Natural killer cell (primary cell): ENCODE measurements around the gene SURF4. TPM values are rescaled to one million over a fixed set of nuclear protein-coding genes. Genes with fewer than 3 reads are reported as not detected.
"Not testable (repeated sequence)": the region's sequence is repeated elsewhere in the genome, so short reads cannot be mapped to it uniquely, and the experiment has no call there.

Experiments used
- ATAC-seq, 3 donors: fragments of 150-1000 bp in 2 of 3; fragments of 200-7000 bp in 1 of 3; cut with Tn5 transposase; 1 replicate in 1 of 3; 2 replicates in 2 of 3; pipeline ENCODE4 v1.10.0; 2021; ENCODE audit warnings: mild to moderate bottlenecking in 2 of 3, moderate library complexity in 2 of 3
- DNase-seq, 2 donors: peaks; one replicate each; pipeline versions ENCODE4 v3.0.0 to v3.0.0-alpha.2; 2013 to 2021; ENCODE audit warnings: mixed read lengths in 1 of 2
- H3K27ac ChIP-seq: one replicate; pipeline ENCODE4 v1.5.1; 2013; ENCODE audit warnings: mild to moderate bottlenecking, low read length
- H3K27me3 ChIP-seq: one replicate; pipeline ENCODE4 v1.6.1; 2013; ENCODE audit warnings: low read length; ENCODE audit not compliant: control insufficient read depth, insufficient read depth
- H3K36me3 ChIP-seq: one replicate; pipeline ENCODE4 v1.6.1; 2013; ENCODE audit warnings: low read length; ENCODE audit not compliant: control insufficient read depth, insufficient read depth
- H3K4me1 ChIP-seq: one replicate; pipeline ENCODE4 v1.6.1; 2013; ENCODE audit warnings: low read length; ENCODE audit not compliant: control insufficient read depth, insufficient read depth
- H3K4me3 ChIP-seq: one replicate; pipeline ENCODE4 v1.5.1; 2013; ENCODE audit warnings: low read length
- H3K9me3 ChIP-seq: one replicate; pipeline ENCODE4 v1.6.1; 2013; ENCODE audit warnings: low read length; ENCODE audit not compliant: control insufficient read depth, insufficient read depth
- H3K27ac Mint-ChIP-seq, 2 donors: one replicate each; pipeline ENCODE4 v1.8.0; 2022; ENCODE audit warnings: mild to moderate bottlenecking in 2 of 2, mixed read lengths in 2 of 2, moderate library complexity in 1 of 2
- H3K27me3 Mint-ChIP-seq, 2 donors: one replicate each; pipeline ENCODE4 v1.8.0; 2022; ENCODE audit warnings: low read depth in 2 of 2, mixed read lengths in 2 of 2
- H3K36me3 Mint-ChIP-seq: one replicate; pipeline ENCODE4 v1.8.0; 2022; ENCODE audit warnings: mixed read lengths
- H3K4me1 Mint-ChIP-seq, 2 donors: one replicate each; pipeline ENCODE4 v1.8.0; 2022; ENCODE audit warnings: mixed read lengths in 2 of 2
- H3K4me3 Mint-ChIP-seq: one replicate; pipeline ENCODE4 v1.8.0; 2022; ENCODE audit warnings: mild to moderate bottlenecking, moderate library complexity, mixed read lengths
- H3K9me3 Mint-ChIP-seq, 2 donors: one replicate each; pipeline ENCODE4 v1.8.0; 2022; ENCODE audit warnings: mixed read lengths in 2 of 2
- CTCF ChIP-seq: fragments of 200-600 bp; IDR thresholded peaks from one replicate; pipeline ENCODE4 v1.8.0; 2022; ENCODE audit warnings: antibody characterized with exemption
- WGBS: methylation state at CpG from one replicate; pipeline ENCODE4 v1.1.7; 2013; ENCODE audit warnings: missing lambda C conversion rate; ENCODE audit not compliant: insufficient coverage; 5-methylcytosine and 5-hydroxymethylcytosine counted together
- intact Hi-C: fragments of 100-400 bp; cut with micrococcal nuclease; formaldehyde crosslinking; loops from one replicate; pipeline ENCODE4 v1.14.2; 2022
- total RNA-seq, 4 donors: library from RNA; stranded (reverse); fragments of 120-200 nt in 1 of 4; gene quantifications; one replicate each; pipeline versions ENCODE4 v1.2.3 to v1.2.4, GENCODE V29; 2013 to 2022

The SURF4 gene
- total RNA-seq, 3 donors from 2014 or later (not counting 1 experiment from before 2014, with no cell fraction given) = 111 to 135 (median 114) TPM

GRCh38 chr9:133396952-133397351, 21.1 kb upstream of the SURF4 start:
- Mint-ChIP-seq H3K27ac (no peak overlapping the region), H3K4me1 (no peaks in the 10 kb centered on the region), H3K27me3 (peaks cover 0 to 4% of the 10 kb centered on the region in 2 donors), H3K9me3 (no peaks in the 10 kb centered on the region), H3K36me3 (no peaks in the 10 kb centered on the region), H3K4me3 (no peak overlapping the region)
- no peak overlapping the region for H3K4me3 ChIP-seq
- intact Hi-C loops = no loop called here
- H3K36me3 ChIP-seq = no peaks in the 10 kb centered on the region
- WGBS = 58% methylated on average over 14 of the region's 14 CpGs
- TF ChIP-seq CTCF = no peak
- no peak for DNase-seq
- no peak overlapping the region for H3K27ac ChIP-seq
- H3K9me3 ChIP-seq = no peaks in the 10 kb centered on the region
- no peaks in the 10 kb centered on the region for H3K4me1 ChIP-seq
- no peak for ATAC-seq
- H3K27me3 ChIP-seq = no peaks in the 10 kb centered on the region

DNA sequence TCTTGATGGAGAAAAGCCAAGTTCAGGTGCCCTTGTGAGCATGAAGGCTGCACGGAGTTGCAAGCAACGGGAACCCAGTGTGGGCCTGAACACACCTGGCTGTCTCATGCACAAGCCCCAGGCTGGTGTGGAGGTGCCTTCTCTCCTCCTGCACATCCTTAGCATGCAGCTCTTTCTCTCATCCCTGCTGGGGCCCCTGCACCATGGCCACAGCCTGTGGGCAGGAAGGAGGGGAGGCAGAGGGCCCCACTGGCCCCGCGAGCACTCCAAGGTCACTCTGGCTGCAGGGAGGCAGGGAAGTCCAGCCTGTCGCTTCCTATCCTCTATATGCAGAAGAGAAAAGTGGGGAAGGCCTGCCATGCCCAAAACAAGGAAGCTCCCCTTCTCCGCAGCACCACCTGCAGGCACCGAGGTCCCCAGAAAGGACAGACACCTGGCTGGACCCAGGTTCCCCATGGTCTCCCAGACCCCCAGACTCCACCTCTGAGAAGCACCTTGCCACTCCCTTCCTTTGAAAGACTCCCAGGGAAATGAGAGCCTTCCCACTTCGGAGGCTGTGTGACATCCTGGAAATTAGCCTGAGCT, 18.9 kb upstream of the SURF4 start:
- no peaks in the 10 kb centered on the region for H3K36me3 Mint-ChIP-seq
- 34% methylated on average over 8 of the region's 8 CpGs for WGBS
- DNase-seq (no peak), ATAC-seq (no peak)
- intact Hi-C loops = no loop called here
- TF ChIP-seq CTCF = no peak
- H3K27ac Mint-ChIP-seq = no peak overlapping the region
- Histone ChIP-seq H3K27me3 (no peaks in the 10 kb centered on the region), H3K9me3 (no peaks in the 10 kb centered on the region), H3K4me3 (no peak overlapping the region), H3K4me1 (no peaks in the 10 kb centered on the region), H3K36me3 (no peaks in the 10 kb centered on the region), H3K27ac (no peak overlapping the region)
- H3K4me1 Mint-ChIP-seq = no peaks in the 10 kb centered on the region
- H3K4me3 Mint-ChIP-seq = no peak overlapping the region
- no peaks in the 10 kb centered on the region for H3K9me3 Mint-ChIP-seq
- H3K27me3 Mint-ChIP-seq = peaks cover 0 to 8% of the 10 kb centered on the region in 2 donors

DNA sequence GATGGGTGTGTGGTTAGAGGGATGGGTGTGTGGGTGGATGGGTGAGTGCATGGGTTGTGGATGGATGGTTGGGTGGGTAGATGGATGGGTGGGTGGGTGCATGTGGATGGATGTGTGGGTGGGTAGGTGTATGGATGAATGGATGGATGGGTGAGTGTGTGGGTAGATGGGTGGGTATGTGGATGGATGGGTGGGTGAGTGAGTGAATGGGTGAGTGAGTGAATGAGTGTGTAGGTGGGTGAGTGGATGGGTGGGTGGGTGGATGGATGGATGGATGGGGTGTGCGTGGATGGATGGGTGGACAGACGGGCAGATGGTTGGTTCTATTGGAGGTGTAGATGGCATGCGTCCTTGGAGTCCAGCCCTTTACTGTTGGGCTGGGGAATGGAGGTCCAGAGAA, 17.5 kb upstream of the SURF4 start:
- Mint-ChIP-seq H3K27me3 (peaks cover 0 to 11% of the 10 kb centered on the region in 2 donors), H3K4me3 (no peak overlapping the region), H3K4me1 (no peaks in the 10 kb centered on the region), H3K9me3 (no peaks in the 10 kb centered on the region), H3K27ac (no peak overlapping the region), H3K36me3 (no peaks in the 10 kb centered on the region)
- 91% methylated on average over 3 of the region's 3 CpGs for WGBS
- intact Hi-C loops = no loop called here
- no peaks in the 10 kb centered on the region for H3K36me3 ChIP-seq
- no peak for ATAC-seq
- no peaks in the 10 kb centered on the region for H3K9me3 ChIP-seq
- H3K27ac ChIP-seq = no peak overlapping the region
- H3K4me1 ChIP-seq = no peaks in the 10 kb centered on the region
- TF ChIP-seq CTCF = no peak
- no peaks in the 10 kb centered on the region for H3K27me3 ChIP-seq
- no peak overlapping the region for H3K4me3 ChIP-seq
- no peak for DNase-seq

DNA sequence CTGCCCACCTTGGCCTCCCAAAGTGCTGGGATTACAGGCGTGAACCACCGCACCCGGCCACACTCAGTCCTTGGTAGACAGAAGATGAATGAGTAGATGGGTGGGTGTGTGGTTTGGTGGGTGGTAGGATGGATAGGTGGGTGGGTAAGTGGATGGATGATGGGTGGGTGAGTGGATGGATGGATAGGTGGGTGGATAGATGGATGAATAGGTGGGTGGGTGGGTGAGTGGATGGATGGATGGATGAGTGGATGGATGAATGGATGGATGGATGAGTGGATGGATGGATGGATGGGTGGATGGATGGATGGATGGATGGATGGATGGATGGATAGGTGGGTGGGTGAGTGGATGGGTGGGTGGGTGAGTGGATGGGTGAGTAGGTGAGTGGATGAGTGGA, 16.4 kb upstream of the SURF4 start:
- intact Hi-C loops, H3K9me3 ChIP-seq, H3K36me3 ChIP-seq, ATAC-seq, H3K27ac ChIP-seq, H3K27me3 ChIP-seq, H3K9me3 Mint-ChIP-seq, H3K4me1 Mint-ChIP-seq, H3K4me3 ChIP-seq, H3K4me3 Mint-ChIP-seq, H3K27ac Mint-ChIP-seq, H3K36me3 Mint-ChIP-seq, H3K4me1 ChIP-seq, DNase-seq: not testable (repeated sequence)
- 94% methylated on average over 3 of the region's 3 CpGs for WGBS
- H3K27me3 Mint-ChIP-seq = peaks cover 0 to 11% of the 10 kb centered on the region in 2 donors

DNA sequence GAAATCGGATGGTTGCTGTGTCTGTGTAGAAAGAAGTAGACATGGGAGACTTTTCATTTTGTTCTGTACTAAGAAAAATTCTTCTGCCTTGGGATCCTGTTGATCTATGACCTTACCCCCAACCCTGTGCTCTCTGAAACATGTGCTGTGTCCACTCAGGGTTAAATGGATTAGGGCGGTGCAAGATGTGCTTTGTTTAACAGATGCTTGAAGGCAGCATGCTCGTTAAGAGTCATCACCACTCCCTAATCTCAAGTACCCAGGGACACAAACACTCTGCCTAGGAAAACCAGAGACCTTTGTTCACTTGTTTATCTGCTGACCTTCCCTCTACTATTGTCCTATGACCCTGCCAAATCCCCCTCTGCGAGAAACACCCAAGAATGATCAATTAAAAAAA, 15.6 kb upstream of the SURF4 start:
- H3K9me3 Mint-ChIP-seq, H3K4me3 ChIP-seq, ATAC-seq, H3K9me3 ChIP-seq, H3K27ac Mint-ChIP-seq, H3K4me3 Mint-ChIP-seq, DNase-seq, H3K4me1 ChIP-seq, H3K36me3 Mint-ChIP-seq, H3K36me3 ChIP-seq, H3K27me3 ChIP-seq, H3K4me1 Mint-ChIP-seq, intact Hi-C loops, H3K27ac ChIP-seq: not testable (repeated sequence)
- no CpG with 5 or more reads among the region's 4 CpGs for WGBS
- H3K27me3 Mint-ChIP-seq = peaks cover 0 to 11% of the 10 kb centered on the region in 2 donors
